GM12878 (cell line): ENCODE data around the gene NMUR1. TPM values are rescaled to one million over a fixed set of nuclear protein-coding genes. Genes with fewer than 3 reads are reported as not detected.
A peak's percentile ranks its signal among the peaks of the same experiment; 100 is the strongest.

Source experiments
- BACH1 ChIP-seq: fragments of 450-650 bp; IDR thresholded peaks from 2 replicates; pipeline ENCODE4 v1.6.1; 2017; ENCODE audit warnings: mild to moderate bottlenecking, borderline replicate concordance
- BCL3 ChIP-seq: IDR thresholded peaks from 2 replicates; pipeline ENCODE4 v1.6.1; 2011; ENCODE audit warnings: borderline replicate concordance, low read depth, mild to moderate bottlenecking, moderate library complexity, low read length; ENCODE audit not compliant: insufficient read depth, poor library complexity, severe bottlenecking
- CHD2 ChIP-seq: IDR thresholded peaks from 2 replicates; pipeline ENCODE4 v1.6.1; 2011; ENCODE audit warnings: low read depth, low read length, improper control_type of control experiment, borderline replicate concordance
- CREB1 ChIP-seq: IDR thresholded peaks from 2 replicates; pipeline ENCODE4 v1.6.1; 2012; ENCODE audit warnings: low read depth, mild to moderate bottlenecking, inconsistent platforms
- EGR1 ChIP-seq, 2 experiments: IDR thresholded peaks; 1 replicate in 1 of 2; 2 replicates in 1 of 2; pipeline ENCODE4 v1.6.1; 2011 to 2012; ENCODE audit warnings: low read depth in 2 of 2, low read length in 2 of 2, borderline replicate concordance in 1 of 2, mild to moderate bottlenecking in 1 of 2, moderate library complexity in 1 of 2
- HSF1 ChIP-seq: fragments of 150-350 bp; IDR thresholded peaks from 2 replicates; pipeline ENCODE4 v1.6.1; 2014; ENCODE audit warnings: mild to moderate bottlenecking, low read depth, low read length
- IRF4 ChIP-seq: IDR thresholded peaks from 2 replicates; pipeline ENCODE4 v1.6.1; 2011; ENCODE audit warnings: low read depth, low read length
- LARP7 ChIP-seq: fragments of 450-650 bp; IDR thresholded peaks from 2 replicates; pipeline ENCODE4 v1.6.1; 2017; ENCODE audit warnings: mild to moderate bottlenecking
- PAX5 ChIP-seq: IDR thresholded peaks from 2 replicates; pipeline ENCODE4 v1.6.1; 2011; ENCODE audit warnings: low read depth, low read length, borderline replicate concordance
- PRDM15 ChIP-seq: fragments of 450-650 bp; formaldehyde crosslinking; IDR thresholded peaks from 2 replicates; pipeline ENCODE4 v1.4.0; 2020; ENCODE audit warnings: mild to moderate bottlenecking, moderate library complexity
- RBBP5 ChIP-seq: fragments of 200-600 bp; sonication (generic); conservative IDR thresholded peaks from 2 replicates; pipeline ENCODE4 v1.6.1; 2016
- SMAD1 ChIP-seq: fragments of 450-650 bp; IDR thresholded peaks from 2 replicates; pipeline ENCODE4 v1.6.1; 2018; ENCODE audit warnings: mild to moderate bottlenecking, low read depth; ENCODE audit not compliant: partially characterized antibody
- SMARCA5 ChIP-seq: fragments of 450-650 bp; IDR thresholded peaks from 2 replicates; pipeline ENCODE4 v1.6.1; 2017; ENCODE audit warnings: mild to moderate bottlenecking
- TAF1 ChIP-seq: IDR thresholded peaks from 2 replicates; pipeline ENCODE4 v1.6.1; 2011; ENCODE audit warnings: mild to moderate bottlenecking, low read depth, low read length, borderline replicate concordance
- TARDBP ChIP-seq: IDR thresholded peaks from 2 replicates; pipeline ENCODE4 v1.6.1; 2016; ENCODE audit warnings: borderline replicate concordance
- TBL1XR1 ChIP-seq: IDR thresholded peaks from 2 replicates; pipeline ENCODE4 v1.6.1; 2012; ENCODE audit warnings: low read depth, low read length, improper control_type of control experiment
- TCF3 ChIP-seq: IDR thresholded peaks from 2 replicates; pipeline ENCODE4 v1.6.1; 2012; ENCODE audit warnings: low read depth, mild to moderate bottlenecking, low read length, borderline replicate concordance; ENCODE audit not compliant: insufficient read depth
- TCF7 ChIP-seq: IDR thresholded peaks from 2 replicates; pipeline ENCODE4 v1.6.1; 2014; ENCODE audit warnings: antibody characterized with exemption, borderline replicate concordance
- ZNF592 ChIP-seq: fragments of 450-650 bp; IDR thresholded peaks from 2 replicates; pipeline ENCODE4 v1.6.1; 2017; ENCODE audit warnings: mild to moderate bottlenecking, moderate library complexity
- polyA plus RNA-seq, 11 experiments: library from polyadenylated mRNA; depleted of rRNA in 4 of 11; unstranded in 6 of 11; stranded (reverse) in 5 of 11; fragments of >200 nt; fragmentation: Nextera tagmentation in 4 of 11; fragmentation: Illumina TruSeq in 1 of 11; extraction: Ambion mirVana in 4 of 11; extraction: Trizol in 1 of 11; gene quantifications; 1 replicate in 1 of 11; 2 replicates in 10 of 11; pipeline versions ENCODE4 v1.2.1 to v1.2.3, GENCODE V29; 2011 to 2016; ENCODE audit warnings: inconsistent platforms in 2 of 11, missing spikeins in 2 of 11, low read depth in 1 of 11
- total RNA-seq, 4 experiments: library from RNA; depleted of rRNA in 3 of 4; stranded (reverse); fragments of >200 nt in 3 of 4; fragmentation: Illumina TruSeq in 1 of 4; extraction: Trizol in 1 of 4; gene quantifications; 2 replicates each; pipeline versions ENCODE4 v1.2.1 to v1.2.3, GENCODE V29; 2013 to 2021

Gene NMUR1
- total and polyA plus RNA-seq, 10 of the 15 experiments (the other 5 are each of a cell fraction or from before 2014, with no cell fraction given): under 0.01 to 0.08 (median 0.02) TPM; not detected in 5

GRCh38 chr2:231545105-231545902 lies 15.1 kb upstream of the NMUR1 start (continued):
- TF ChIP-seq ZNF592 (no peak), CREB1 (peak; percentile 76; the same call in 1 of the 2 replicates), PRDM15 (0 out of 2 replicates have a peak, but pooled peaks have one; percentile 36), LARP7 (peak; percentile 63; the same call in 1 of the 2 replicates), HSF1 (no peak), TARDBP (peak; percentile 55; the same call in 1 of the 2 replicates), TCF7 (peak; percentile 35; the same call in 1 of the 2 replicates), CHD2 (peak; percentile 92), BCL3 (peak; percentile 96), TCF3 (peak; percentile 89), RBBP5 (no peak), PAX5 (peak; percentile 98), TAF1 (0 out of 2 replicates have a peak, but pooled peaks have one; percentile 5), SMAD1 (peak; percentile 65), TBL1XR1 (peak; percentile 99), IRF4 (peak; percentile 96), BACH1 (peak; percentile 90; the same call in 1 of the 2 replicates), EGR1 (IDR thresholded peaks at IDR 0.05; ENCODE audit: borderline replicate concordance in 1 of 2, low read depth in 2 of 2, low read length in 2 of 2) (peak in 1 of 2 experiments; percentile 42; a peak in 2 of 3 replicates), SMARCA5 (no peak)
